GM12874 (cell line): Measurements from ENCODE around the gene DLX5.

Experiments
- TF ChIP-seq, protein P1 (sequence below): IDR thresholded peaks from 2 replicates; pipeline ENCODE4 v1.5.1; 2011; ENCODE audit warnings: low read depth, mild to moderate bottlenecking, control low read depth, low read length, moderate library complexity; ENCODE audit not compliant: insufficient read depth

The DLX5 gene

DNA sequence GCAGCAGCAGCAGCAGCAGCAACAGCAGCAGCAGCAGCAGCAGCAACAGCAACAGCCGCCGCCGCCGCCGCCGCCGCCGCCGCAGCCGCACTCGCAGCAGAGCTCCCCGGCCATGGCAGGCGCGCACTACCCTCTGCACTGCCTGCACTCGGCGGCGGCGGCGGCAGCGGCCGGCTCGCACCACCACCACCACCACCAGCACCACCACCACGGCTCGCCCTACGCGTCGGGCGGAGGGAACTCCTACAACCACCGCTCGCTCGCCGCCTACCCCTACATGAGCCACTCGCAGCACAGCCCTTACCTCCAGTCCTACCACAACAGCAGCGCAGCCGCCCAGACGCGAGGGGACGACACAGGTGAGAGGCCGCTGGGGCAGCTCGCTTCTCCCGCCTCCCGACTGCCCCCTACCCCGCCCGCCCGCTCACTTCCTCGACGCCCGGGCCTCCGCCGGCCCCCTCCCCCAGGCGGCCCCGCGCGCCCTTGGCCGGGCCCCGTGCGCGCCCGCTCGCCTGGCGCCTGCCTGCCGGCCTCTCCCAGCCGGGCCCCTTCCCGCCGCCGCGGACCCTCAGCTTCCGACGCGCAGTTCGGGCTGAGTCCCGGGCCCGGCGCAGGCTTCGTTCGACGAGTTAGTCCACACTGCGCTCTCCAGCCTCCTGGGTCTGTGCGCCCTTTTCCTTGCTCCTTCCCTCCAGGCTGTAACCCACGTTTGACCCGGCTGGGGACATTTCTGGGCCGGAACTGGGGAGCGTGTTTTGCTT, 18.4 kb downstream of the DLX5 start:
- TF ChIP-seq, protein P1, sequence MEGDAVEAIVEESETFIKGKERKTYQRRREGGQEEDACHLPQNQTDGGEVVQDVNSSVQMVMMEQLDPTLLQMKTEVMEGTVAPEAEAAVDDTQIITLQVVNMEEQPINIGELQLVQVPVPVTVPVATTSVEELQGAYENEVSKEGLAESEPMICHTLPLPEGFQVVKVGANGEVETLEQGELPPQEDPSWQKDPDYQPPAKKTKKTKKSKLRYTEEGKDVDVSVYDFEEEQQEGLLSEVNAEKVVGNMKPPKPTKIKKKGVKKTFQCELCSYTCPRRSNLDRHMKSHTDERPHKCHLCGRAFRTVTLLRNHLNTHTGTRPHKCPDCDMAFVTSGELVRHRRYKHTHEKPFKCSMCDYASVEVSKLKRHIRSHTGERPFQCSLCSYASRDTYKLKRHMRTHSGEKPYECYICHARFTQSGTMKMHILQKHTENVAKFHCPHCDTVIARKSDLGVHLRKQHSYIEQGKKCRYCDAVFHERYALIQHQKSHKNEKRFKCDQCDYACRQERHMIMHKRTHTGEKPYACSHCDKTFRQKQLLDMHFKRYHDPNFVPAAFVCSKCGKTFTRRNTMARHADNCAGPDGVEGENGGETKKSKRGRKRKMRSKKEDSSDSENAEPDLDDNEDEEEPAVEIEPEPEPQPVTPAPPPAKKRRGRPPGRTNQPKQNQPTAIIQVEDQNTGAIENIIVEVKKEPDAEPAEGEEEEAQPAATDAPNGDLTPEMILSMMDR: no peak

- TF ChIP-seq, protein P1: no peak
Measured at GRCh38 chr7:97005183-97006054, 19.2 kb downstream of the DLX5 start, which contains the start of gene DLX6. Gene DLX6 (plus strand): TSS chr7:97005553. CDS start chr7:97005978, 425 bp downstream.

DNA sequence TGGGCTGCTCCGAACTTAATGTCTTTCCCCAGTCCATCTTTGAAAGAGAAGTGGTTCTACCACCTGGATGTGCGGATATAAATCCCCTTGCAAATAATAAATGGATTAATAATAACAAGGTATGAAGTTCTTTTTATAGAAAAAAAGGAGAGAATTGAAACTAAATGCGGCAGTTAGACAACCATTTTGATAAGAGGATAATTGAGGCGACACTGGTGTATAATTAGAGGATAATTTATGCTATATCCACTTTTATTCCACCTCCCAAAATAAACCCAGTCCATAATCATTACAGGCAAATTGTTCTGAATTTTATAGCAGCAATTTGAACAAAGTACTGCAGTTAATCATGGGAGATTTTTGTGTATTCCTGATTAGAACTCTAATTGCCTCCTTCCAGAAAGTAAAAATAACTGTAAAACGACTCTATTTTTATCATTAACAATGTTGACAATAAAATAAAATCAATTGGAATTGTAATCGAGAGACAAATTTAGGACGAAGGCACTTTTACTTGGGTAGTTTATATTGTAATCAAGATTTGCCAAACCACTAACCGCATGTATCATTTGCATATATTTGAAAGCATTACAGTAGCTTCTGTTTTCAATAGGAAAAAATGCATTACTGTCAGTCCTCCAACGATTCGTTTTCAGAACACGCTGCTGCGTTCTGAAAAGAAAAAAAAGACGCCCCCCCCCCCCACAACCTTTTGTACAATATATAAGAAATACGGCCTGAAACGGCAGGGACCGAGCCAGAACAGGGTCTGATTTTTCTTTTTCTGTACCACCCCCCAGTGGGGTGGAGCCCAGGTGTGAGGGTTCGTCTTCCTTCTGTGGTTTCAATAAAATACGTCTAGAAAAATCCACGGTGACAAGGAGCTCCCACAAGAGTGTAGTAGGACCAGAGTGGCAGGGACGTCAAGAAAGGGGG, 20.1 kb downstream of the DLX5 start:
- TF ChIP-seq, protein P1: no peak

- TF ChIP-seq, protein P1: no peak
Measured at GRCh38 chr7:97003262-97004246, 21.1 kb downstream of the DLX5 start.

DNA sequence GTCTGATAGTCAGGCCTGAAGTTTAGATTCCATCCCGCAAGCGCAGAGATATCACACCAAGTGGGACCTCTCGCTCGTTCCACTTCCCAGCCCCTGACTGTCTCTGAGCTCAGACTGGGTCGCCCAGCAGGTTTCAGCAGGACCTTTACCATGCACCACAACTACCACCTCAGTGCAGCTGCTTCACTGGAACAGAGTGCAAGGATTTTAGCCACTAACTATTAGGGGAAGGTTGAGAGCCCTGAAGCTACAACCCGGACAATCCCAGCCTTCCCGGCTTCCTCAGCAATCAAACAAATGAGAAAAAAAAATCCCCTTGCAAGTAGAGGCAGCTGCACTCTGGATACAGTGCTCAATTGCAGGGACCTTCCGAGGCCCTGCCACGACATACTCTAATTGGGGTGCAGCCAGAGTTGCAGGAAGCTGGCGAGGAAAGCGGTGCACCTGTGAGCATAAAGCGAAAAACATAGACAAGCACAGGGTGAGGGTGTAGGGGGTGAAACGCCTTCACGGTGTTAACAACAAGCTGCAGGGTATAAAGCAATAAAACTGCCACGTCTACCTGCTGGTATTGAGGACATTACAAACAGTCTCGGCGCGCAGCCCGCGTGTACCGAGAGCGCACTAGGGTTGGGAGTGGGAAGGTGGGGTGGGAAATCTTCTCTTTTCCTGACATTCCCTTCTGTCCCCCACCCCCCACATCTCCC, 21.9 kb downstream of the DLX5 start:
- TF ChIP-seq, protein P1: no peak
